HCT116 (cell line): ENCODE measurements around the gene MAPK1IP1L. TPM values are rescaled to one million over a fixed set of nuclear protein-coding genes. Genes with fewer than 3 reads are reported as not detected.

Source experiments
- ATAC-seq: fragments of 200-7000 bp; cut with Tn5 transposase; 2 replicates; pipeline ENCODE4 v1.9.1; 2020; ENCODE audit warnings: mild to moderate bottlenecking, moderate library complexity
- Bru-seq: library from RNA; stranded (reverse); fragments of 400-500 nt; gene quantifications from one replicate; lab custom pipeline; 2021; lab: Mats Ljungman, UMichigan
- BruChase-seq, 2 experiments: library from RNA; stranded (reverse); fragments of 400-500 nt; gene quantifications; one replicate each; lab custom pipeline; 2021; lab: Mats Ljungman, UMichigan
- BruUV-seq: library from RNA; stranded (reverse); fragments of 400-500 nt; replicated peaks from 2 replicates; lab custom pipeline; 2021; lab: Mats Ljungman, UMichigan
- CTCF ChIA-PET: fragments of 300-600 bp; sonication (Branson Sonifier 250); formaldehyde crosslinking; loops from one replicate; lab custom pipeline; 2021; ENCODE audit warnings: antibody characterized with exemption; lab: Charles Lee
- POLR2A ChIA-PET: fragments of 300-600, 350-600 bp; sonication (Branson Sonifier 250); formaldehyde crosslinking; loops from one replicate; lab custom pipeline; 2021; ENCODE audit warnings: antibody characterized with exemption; lab: Charles Lee
- RAD21 ChIA-PET, 2 experiments: fragments of 300-600 bp; sonication (Branson Sonifier 250); formaldehyde crosslinking; loops; one replicate each; lab custom pipeline; 2023; ENCODE audit warnings: low total read pairs in 2 of 2; ENCODE audit not compliant: uncharacterized antibody in 2 of 2, unreplicated experiment in 2 of 2, low non-redundant PET in 1 of 2; lab: Charles Lee
- DNase-seq: peaks from one replicate; pipeline ENCODE4 v3.0.0-alpha.2; 2010; ENCODE audit warnings: low read depth, low spot score
- H2AFZ ChIP-seq: fragments of 200-600 bp; shearing (Covaris generic), sonication (generic); 2 replicates; pipeline ENCODE4 v1.6.1; 2017; ENCODE audit warnings: low read depth, mixed run types, mixed read lengths, antibody characterized with exemption, low read length; ENCODE audit not compliant: poor library complexity, severe bottlenecking
- H3K27ac ChIP-seq: 2 replicates; pipeline ENCODE4 v1.5.1; 2012; ENCODE audit warnings: low read depth, low read length
- H3K27me3 ChIP-seq: fragments of 200-600 bp; sonication (generic); 2 replicates; pipeline ENCODE4 v1.6.1; 2016; ENCODE audit warnings: mixed run types, low read length, mixed read lengths; ENCODE audit not compliant: insufficient read depth
- H3K36me3 ChIP-seq, 2 experiments: fragments of 200-500 bp in 1 of 2; fragments of 200-600 bp in 1 of 2; sonication (Bioruptor generic) in 1 of 2; sonication (generic) in 1 of 2; 2 replicates each; pipeline versions ENCODE4 v1.5.1 to v1.6.1; 2014 to 2016; ENCODE audit warnings: low read length in 2 of 2, inconsistent platforms in 1 of 2, mixed read lengths in 1 of 2, mixed run types in 1 of 2; ENCODE audit not compliant: insufficient read depth in 2 of 2, control insufficient read depth in 1 of 2
- H3K4me1 ChIP-seq, 2 experiments: fragments of 200-600 bp in 1 of 2; sonication (generic) in 1 of 2; 2 replicates each; pipeline versions ENCODE4 v1.5.1 to v1.6.1; 2012 to 2017; ENCODE audit warnings: low read length in 2 of 2, inconsistent platforms in 1 of 2, mild to moderate bottlenecking in 1 of 2, mixed read lengths in 1 of 2, mixed run types in 1 of 2, moderate library complexity in 1 of 2; ENCODE audit not compliant: insufficient read depth in 2 of 2, control insufficient read depth in 1 of 2
- H3K4me2 ChIP-seq: fragments of 200-600 bp; sonication (generic); 2 replicates; pipeline ENCODE4 v1.6.1; 2017; ENCODE audit warnings: mixed run types, low read length, mixed read lengths
- H3K4me3 ChIP-seq, 2 experiments: fragments of 200-600 bp in 1 of 2; sonication (generic) in 1 of 2; replicated peaks in 1 of 2; 2 replicates each; pipeline ENCODE4 v1.5.1; 2011 to 2016; ENCODE audit warnings: low read length in 2 of 2, control low read depth in 1 of 2, low read depth in 1 of 2, mild to moderate bottlenecking in 1 of 2, mixed read lengths in 1 of 2, mixed run types in 1 of 2
- H3K79me2 ChIP-seq: fragments of 200-600 bp; sonication (generic); 2 replicates; pipeline ENCODE4 v1.6.1; 2017; ENCODE audit warnings: mild to moderate bottlenecking, mixed run types, low read length, moderate library complexity, mixed read lengths; ENCODE audit not compliant: insufficient read depth
- H3K9ac ChIP-seq: fragments of 200-600 bp; sonication (generic); 2 replicates; pipeline ENCODE4 v1.6.1; 2016; ENCODE audit warnings: low read length, mixed read lengths
- H3K9me2 ChIP-seq: fragments of 200-600 bp; sonication (generic), shearing (Covaris generic); 2 replicates; pipeline ENCODE4 v1.6.1; 2017; ENCODE audit warnings: mixed run types, mild to moderate bottlenecking, moderate library complexity; ENCODE audit not compliant: insufficient read depth
- H3K9me3 ChIP-seq, 2 experiments: fragments of 200-500 bp in 1 of 2; fragments of 200-600 bp in 1 of 2; sonication (Bioruptor generic) in 1 of 2; sonication (generic) in 1 of 2; 2 replicates each; pipeline ENCODE4 v1.6.1; 2014 to 2017; ENCODE audit warnings: low read length in 2 of 2, mixed read lengths in 2 of 2, inconsistent platforms in 1 of 2, low read depth in 1 of 2, mild to moderate bottlenecking in 1 of 2, mixed run types in 1 of 2, moderate library complexity in 1 of 2; ENCODE audit not compliant: control insufficient read depth in 1 of 2, insufficient read depth in 1 of 2
- H4K20me1 ChIP-seq: fragments of 200-600 bp; sonication (generic), shearing (Covaris generic); 2 replicates; pipeline ENCODE4 v1.6.1; 2017; ENCODE audit warnings: mixed run types, mild to moderate bottlenecking, moderate library complexity; ENCODE audit not compliant: insufficient read depth
- ATF3 ChIP-seq: IDR thresholded peaks from 2 replicates; pipeline ENCODE4 v1.6.1; 2012
- CBX3 ChIP-seq: IDR thresholded peaks from 2 replicates; pipeline ENCODE4 v1.6.1; 2012; ENCODE audit warnings: low read depth
- CEBPB ChIP-seq: IDR thresholded peaks from 2 replicates; pipeline ENCODE4 v1.6.1; 2012; ENCODE audit warnings: low read depth
- CTCF ChIP-seq, 3 experiments: fragments of 200-600 bp in 1 of 3; sonication (generic) in 1 of 3; IDR thresholded peaks in 2 of 3; conservative IDR thresholded peaks in 1 of 3; 2 replicates each; pipeline ENCODE4 v1.5.1; 2012 to 2017; ENCODE audit warnings: low read depth in 2 of 3, low read length in 2 of 3, antibody characterized with exemption in 1 of 3, borderline replicate concordance in 1 of 3, control low read depth in 1 of 3, mild to moderate bottlenecking in 1 of 3, mixed read lengths in 1 of 3, mixed run types in 1 of 3, moderate library complexity in 1 of 3; ENCODE audit not compliant: insufficient read depth in 1 of 3
- ELF1 ChIP-seq: IDR thresholded peaks from 2 replicates; pipeline ENCODE4 v1.6.1; 2012; ENCODE audit warnings: low read depth, borderline replicate concordance
- EZH2phosphoT487 ChIP-seq: fragments of 200-600 bp; IDR thresholded peaks from 2 replicates; pipeline ENCODE4 v1.6.1; 2018; ENCODE audit warnings: antibody characterized with exemption, borderline replicate concordance
- JUND ChIP-seq: IDR thresholded peaks from 2 replicates; pipeline ENCODE4 v1.6.1; 2012
- MAX ChIP-seq: IDR thresholded peaks from 2 replicates; pipeline ENCODE4 v1.6.1; 2012
- POLR2A ChIP-seq: IDR thresholded peaks from 2 replicates; pipeline ENCODE4 v1.7.0; 2011; ENCODE audit warnings: borderline replicate concordance; ENCODE audit not compliant: insufficient read depth, insufficient read length; ENCODE audit errors: extremely low read depth
- REST ChIP-seq: IDR thresholded peaks from 2 replicates; pipeline ENCODE4 v1.6.1; 2012; ENCODE audit warnings: low read depth
- SIN3A ChIP-seq: IDR thresholded peaks from 2 replicates; pipeline ENCODE4 v1.6.1; 2012; ENCODE audit warnings: low read depth
- SRF ChIP-seq: IDR thresholded peaks from 2 replicates; pipeline ENCODE4 v1.6.1; 2012; ENCODE audit warnings: low read depth
- TCF7L2 ChIP-seq: IDR thresholded peaks from 2 replicates; pipeline ENCODE4 v1.7.0; 2011; ENCODE audit warnings: borderline replicate concordance, inconsistent platforms; ENCODE audit not compliant: insufficient read depth, insufficient read length; ENCODE audit errors: extremely low read depth
- ZBTB33 ChIP-seq: IDR thresholded peaks from 2 replicates; pipeline ENCODE4 v1.6.1; 2011; ENCODE audit warnings: mild to moderate bottlenecking, low read length, moderate library complexity; ENCODE audit not compliant: insufficient replicate concordance; ENCODE audit errors: extremely low read depth
- ZFX ChIP-seq: fragments of 450-650 bp; IDR thresholded peaks from 2 replicates; pipeline ENCODE4 v1.6.1; 2017
- intact Hi-C: fragments of 100-400 bp; cut with micrococcal nuclease; formaldehyde crosslinking; loops from 2 replicates; pipeline ENCODE4 v1.10.0; 2022
- long read RNA-seq: library from polyadenylated mRNA; unstranded; transcript quantifications from one replicate; pipeline ENCODE4 v2.0.0, GENCODE V29; 2021; ENCODE audit not compliant: unreplicated experiment
- polyA plus RNA-seq: library from polyadenylated mRNA; unstranded; fragments of >200 nt; gene quantifications from 2 replicates; pipeline ENCODE4 v1.2.1, GENCODE V29; 2012; ENCODE audit warnings: missing spikeins
- total RNA-seq: library from RNA; stranded (reverse); gene quantifications from one replicate; pipeline ENCODE4 v1.2.1, GENCODE V29; 2021; ENCODE audit not compliant: unreplicated experiment

The MAPK1IP1L gene
- total RNA-seq (101 TPM), Bru-seq, nascent RNA (percentile 98 among the genes with signal in this experiment), BruChase-seq, experiment 1, labeled RNA remaining after a 6-hour chase (percentile 97 among the genes with signal in this experiment), BruChase-seq, experiment 2, labeled RNA remaining after a 2-hour chase (percentile 99 among the genes with signal in this experiment)
- 88.5 and 92.7 TPM in 2 replicates for polyA plus RNA-seq
- long read RNA-seq, partial matches to known transcripts, result 72 of 159 reads
- long read RNA-seq, other reads (novel, unspliced or antisense), result 87 of 159 reads

- Histone ChIP-seq H3K4me3 (peak within 1 kb of the TSS; percentile 66 to 97), H3K9me2 (no peaks in the 10 kb centered on the region), H4K20me1 (peaks cover 26% of the 10 kb centered on the region; the same call in 1 of the 2 replicates), H3K79me2 (peaks cover 48% of the 10 kb centered on the region), H3K27ac (peak within 1 kb of the TSS; percentile 99), H3K4me2 (peak within 1 kb of the TSS; percentile 81), H3K36me3 (peaks cover 0 to 6% of the 10 kb centered on the region in 2 experiments; a peak in 2 of 4 replicates), H2AFZ (no peak within 1 kb of the TSS), H3K27me3 (no peaks in the 10 kb centered on the region), H3K4me1 (peaks cover 4 to 21% of the 10 kb centered on the region in 2 experiments; a peak in 3 of 4 replicates), H3K9ac (peak within 1 kb of the TSS; percentile 98), H3K9me3 (no peaks in the 10 kb centered on the region)
- no TSS peak for BruUV-seq
- intact Hi-C loops, result loop anchor here (1.0 kb wide), 1 partner anchor 110 kb away; no protein-coding TSS in a partner anchor
- RAD21 ChIA-PET, result no interaction called here
- CTCF ChIA-PET, result interaction anchor here (0.6 to 1.9 kb wide), 15 partner anchors 8 to 194 kb away, joined by 3 to 10 read pairs (median 3); partner anchors contain the start of genes SOCS4 and WDHD1
- ATAC-seq (peak; percentile 89), DNase-seq (peak; percentile 63)
- POLR2A ChIA-PET, result interaction anchor here (0.7 to 2.7 kb wide), 13 partner anchors 8 to 149 kb away, joined by 3 to 11 read pairs (median 3); partner anchors contain the start of genes DLGAP5, GCH1, SOCS4 and WDHD1
- TF ChIP-seq EZH2phosphoT487, result no peak
- peak; percentile 77 for TF ChIP-seq MAX
- peak; percentile 68 for TF ChIP-seq ZFX
- peak; percentile 79; the same call in 1 of the 2 replicates for TF ChIP-seq CBX3
- TF ChIP-seq TCF7L2, result peak; percentile 28
- peak; percentile 82 for TF ChIP-seq ELF1
- no peak for TF ChIP-seq CEBPB
- TF ChIP-seq ZBTB33, result no peak
- peak; percentile 90 for TF ChIP-seq SIN3A
- TF ChIP-seq ATF3, result no peak
- TF ChIP-seq POLR2A, result peak; percentile 96
- TF ChIP-seq CTCF (IDR thresholded peaks at IDR 0.05 in 2 of 3, conservative IDR thresholded peaks at IDR 0.05 in 1 of 3; ENCODE audit: borderline replicate concordance in 1 of 3, insufficient read depth in 1 of 3, low read depth in 2 of 3, low read length in 2 of 3), result peak; percentile 92 to 99 (median 96)
- peak; percentile 52; the same call in 1 of the 2 replicates for TF ChIP-seq SRF
- 0 out of 2 replicates have a peak, but pooled peaks have one; percentile 18 for TF ChIP-seq JUND
- no peak for TF ChIP-seq REST
Measured at GRCh38 chr14:55051423-55052268, at the start of gene MAPK1IP1L. Gene MAPK1IP1L (plus strand): TSS chr14:55051647. CDS start chr14:55061684, 10,037 bp downstream.
